ENCODE measurements around the gene FGD4.

The FGD4 gene

GRCh38 chr12:32618115-32618514 is 218.8 kb downstream of the FGD4 start:
- TF ChIP-seq CTCF (IDR thresholded peaks at IDR 0.05; ENCODE audit: low read depth, low read length) (no peak), MAX (IDR thresholded peaks at IDR 0.05; ENCODE audit: low read depth, low read length) (no peak), MYC (IDR thresholded peaks at IDR 0.05; ENCODE audit: low read depth, low read length) (no peak), POLR2A (IDR thresholded peaks at IDR 0.05; ENCODE audit: extremely low read depth, insufficient read length) (no peak)
- H3K4me3 ChIP-seq (ENCODE audit: low read depth, low read length), result no peak overlapping the region
- no peak for DNase-seq (ENCODE audit: low read depth)

GRCh38 chr12:32627976-32628375 is 228.6 kb downstream of the FGD4 start:
- TF ChIP-seq MAX (IDR thresholded peaks at IDR 0.05; ENCODE audit: low read depth, low read length) (no peak), CTCF (IDR thresholded peaks at IDR 0.05; ENCODE audit: low read depth, low read length) (no peak), MYC (IDR thresholded peaks at IDR 0.05; ENCODE audit: low read depth, low read length) (no peak), POLR2A (IDR thresholded peaks at IDR 0.05; ENCODE audit: extremely low read depth, insufficient read length) (no peak)
- no peak for DNase-seq (ENCODE audit: low read depth)
- no peak overlapping the region for H3K4me3 ChIP-seq (ENCODE audit: low read depth, low read length)

- TF ChIP-seq MYC (IDR thresholded peaks at IDR 0.05; ENCODE audit: low read depth, low read length) (no peak), MAX (IDR thresholded peaks at IDR 0.05; ENCODE audit: low read depth, low read length) (no peak), CTCF (IDR thresholded peaks at IDR 0.05; ENCODE audit: low read depth, low read length) (no peak), POLR2A (IDR thresholded peaks at IDR 0.05; ENCODE audit: extremely low read depth, insufficient read length) (no peak)
- no peak overlapping the region for H3K4me3 ChIP-seq (ENCODE audit: low read depth, low read length)
- DNase-seq (ENCODE audit: low read depth), result no peak
Measured at GRCh38 chr12:32641287-32641901, 242.0 kb downstream of the FGD4 start.

- H3K4me3 ChIP-seq (ENCODE audit: low read depth, low read length), result no peak overlapping the region
- DNase-seq (ENCODE audit: low read depth), result peak; percentile 29
- TF ChIP-seq CTCF (IDR thresholded peaks at IDR 0.05; ENCODE audit: low read depth, low read length) (no peak), MAX (IDR thresholded peaks at IDR 0.05; ENCODE audit: low read depth, low read length) (no peak), POLR2A (IDR thresholded peaks at IDR 0.05; ENCODE audit: extremely low read depth, insufficient read length) (no peak), MYC (IDR thresholded peaks at IDR 0.05; ENCODE audit: low read depth, low read length) (no peak)
Measured at GRCh38 chr12:32644431-32644830, 245.1 kb downstream of the FGD4 start.

- no peak for DNase-seq (ENCODE audit: low read depth)
- TF ChIP-seq MYC (IDR thresholded peaks at IDR 0.05; ENCODE audit: low read depth, low read length), result no peak
- TF ChIP-seq CTCF (IDR thresholded peaks at IDR 0.05; ENCODE audit: low read depth, low read length), result no peak
- no peak for TF ChIP-seq MAX (IDR thresholded peaks at IDR 0.05; ENCODE audit: low read depth, low read length)
- no peak for TF ChIP-seq POLR2A (IDR thresholded peaks at IDR 0.05; ENCODE audit: extremely low read depth, insufficient read length)
- no peak overlapping the region for H3K4me3 ChIP-seq (ENCODE audit: low read depth, low read length)
Measured at GRCh38 chr12:32647275-32647674, 247.9 kb downstream of the FGD4 start.

Measured in NB4 (cell line).